Ishikawa (cell line): Measurements from ENCODE around the gene PLXNA3.

ENCODE experiments used
- CEBPB ChIP-seq: IDR thresholded peaks from 2 replicates; pipeline ENCODE4 v1.6.1; 2012
- CREB1 ChIP-seq: IDR thresholded peaks from 2 replicates; pipeline ENCODE4 v1.6.1; 2012; ENCODE audit warnings: low read depth
- EGR1 ChIP-seq: IDR thresholded peaks from 2 replicates; pipeline ENCODE4 v1.6.1; 2012
- EP300 ChIP-seq: IDR thresholded peaks from 2 replicates; pipeline ENCODE4 v1.6.1; 2012; ENCODE audit warnings: borderline replicate concordance
- FOXM1 ChIP-seq: IDR thresholded peaks from 2 replicates; pipeline ENCODE4 v1.6.1; 2012; ENCODE audit warnings: low read depth, borderline replicate concordance
- MAX ChIP-seq: IDR thresholded peaks from 2 replicates; pipeline ENCODE4 v1.6.1; 2012
- NFIC ChIP-seq: IDR thresholded peaks from 2 replicates; pipeline ENCODE4 v1.6.1; 2012
- RAD21 ChIP-seq: IDR thresholded peaks from 2 replicates; pipeline ENCODE4 v1.6.1; 2012; ENCODE audit warnings: low read depth
- REST ChIP-seq: IDR thresholded peaks from 2 replicates; pipeline ENCODE4 v1.6.1; 2012; ENCODE audit warnings: low read depth, mild to moderate bottlenecking
- TAF1 ChIP-seq: IDR thresholded peaks from 2 replicates; pipeline ENCODE4 v1.6.1; 2012; ENCODE audit warnings: low read depth, mild to moderate bottlenecking
- USF1 ChIP-seq: IDR thresholded peaks from 2 replicates; pipeline ENCODE4 v1.6.1; 2012
- YY1 ChIP-seq: IDR thresholded peaks from 2 replicates; pipeline ENCODE4 v1.6.1; 2012; ENCODE audit warnings: low read depth
- ZBTB7A ChIP-seq: IDR thresholded peaks from 2 replicates; pipeline ENCODE4 v1.6.1; 2012; ENCODE audit warnings: low read depth

GRCh38 chrX:154478728-154479622 is 20.9 kb downstream of the PLXNA3 start, which contains the start of gene LAGE3:
- TF ChIP-seq FOXM1 = no peak
- no peak for TF ChIP-seq CEBPB
- TF ChIP-seq REST = no peak
- TF ChIP-seq TAF1 = peak; percentile 18; the same call in 1 of the 2 replicates
- TF ChIP-seq RAD21 = no peak
- no peak for TF ChIP-seq EP300
- TF ChIP-seq ZBTB7A = no peak
- no peak for TF ChIP-seq YY1
- TF ChIP-seq EGR1 = no peak
- TF ChIP-seq NFIC = no peak
- 0 out of 2 replicates have a peak, but pooled peaks have one; percentile 29 for TF ChIP-seq USF1
- TF ChIP-seq MAX = peak; percentile 98
- TF ChIP-seq CREB1 = no peak
